CD4-positive, alpha-beta T cell (primary cell): Measurements from ENCODE around the gene RAB5A. TPM values are rescaled to one million over a fixed set of nuclear protein-coding genes. Genes with fewer than 3 reads are reported as not detected.

ENCODE experiments used
- ATAC-seq: fragments of 200-7000 bp; cut with Tn5 transposase; one replicate; pipeline ENCODE4 v1.10.0; 2022; ENCODE audit warnings: mild to moderate bottlenecking; ENCODE audit not compliant: poor library complexity
- CTCF ChIA-PET: fragments of 350-600 bp; sonication (Branson Sonifier 250); formaldehyde crosslinking; loops from one replicate; lab custom pipeline; 2021; ENCODE audit warnings: antibody characterized with exemption, inconsistent platforms; lab: Charles Lee
- POLR2A ChIA-PET: fragments of 350-600 bp; sonication (Branson Sonifier 250); formaldehyde crosslinking; loops from one replicate; lab custom pipeline; 2021; ENCODE audit warnings: antibody characterized with exemption, inconsistent platforms; lab: Charles Lee
- DNase-seq, 14 experiments: peaks; one replicate each; pipeline ENCODE4 v3.0.0-alpha.2; 2013 to 2020; ENCODE audit warnings: mixed read lengths in 2 of 14
- H3K27ac ChIP-seq, 2 donors: one replicate each; pipeline versions ENCODE4 v1.5.1 to v1.7.0; 2013; ENCODE audit warnings: low read length in 2 of 2, low read depth in 1 of 2, mild to moderate bottlenecking in 1 of 2
- H3K27me3 ChIP-seq, 2 experiments: 1 replicate in 1 of 2; 2 replicates in 1 of 2; pipeline versions ENCODE4 v1.6.1 to v1.7.0; 2013; ENCODE audit warnings: low read length in 2 of 2, control low read depth in 1 of 2, mild to moderate bottlenecking in 1 of 2, moderate library complexity in 1 of 2; ENCODE audit not compliant: insufficient read depth in 2 of 2, control insufficient read depth in 1 of 2
- H3K36me3 ChIP-seq: one replicate; pipeline ENCODE4 v1.6.1; 2013; ENCODE audit warnings: low read length, control low read depth; ENCODE audit not compliant: insufficient read depth
- H3K4me1 ChIP-seq: one replicate; pipeline ENCODE4 v1.6.1; 2013; ENCODE audit warnings: low read length, control low read depth; ENCODE audit not compliant: insufficient read depth
- H3K4me3 ChIP-seq: one replicate; pipeline ENCODE4 v1.5.1; 2013; ENCODE audit warnings: mild to moderate bottlenecking, low read length, moderate library complexity
- H3K9me3 ChIP-seq, 2 experiments: 1 replicate in 1 of 2; 2 replicates in 1 of 2; pipeline versions ENCODE4 v1.6.1 to v1.7.0; 2013; ENCODE audit warnings: low read length in 2 of 2, mild to moderate bottlenecking in 2 of 2, control low read depth in 1 of 2, moderate library complexity in 1 of 2; ENCODE audit not compliant: control insufficient read depth in 1 of 2, insufficient read depth in 1 of 2
- H3K27ac Mint-ChIP-seq: one replicate; pipeline ENCODE4 v1.8.0; 2020; ENCODE audit warnings: mixed read lengths
- H3K27me3 Mint-ChIP-seq: one replicate; pipeline ENCODE4 v1.8.0; 2021; ENCODE audit warnings: mixed read lengths
- H3K36me3 Mint-ChIP-seq: one replicate; pipeline ENCODE4 v1.8.0; 2021; ENCODE audit warnings: low read depth, mixed read lengths
- H3K4me1 Mint-ChIP-seq: one replicate; pipeline ENCODE4 v1.8.0; 2021; ENCODE audit warnings: low read depth, mixed read lengths
- H3K4me3 Mint-ChIP-seq: one replicate; pipeline ENCODE4 v1.8.0; 2020; ENCODE audit warnings: mild to moderate bottlenecking, mixed read lengths
- H3K9me3 Mint-ChIP-seq: one replicate; pipeline ENCODE4 v1.8.0; 2020; ENCODE audit warnings: mixed read lengths
- intact Hi-C, 2 experiments: fragments of 100-400 bp; cut with DNase I in 1 of 2; cut with micrococcal nuclease in 1 of 2; formaldehyde crosslinking; loops; one replicate each; pipeline versions ENCODE4 v1.15.1 to v1.9.0; 2023 to 2025; cut with DNase I, micrococcal nuclease
- total RNA-seq, 174 experiments: library from RNA in 2 of 174; stranded (reverse) in 2 of 174; gene quantifications; one replicate each; pipeline ENCODE4 v1.2.3 and lab custom pipeline; 2021 to 2026
- TF ChIP-seq, protein P1 (sequence below): fragments of 200-600 bp; IDR thresholded peaks from one replicate; pipeline ENCODE4 v1.8.0; 2022; ENCODE audit warnings: antibody characterized with exemption, mild to moderate bottlenecking

RAB5A gene
- total RNA-seq, 2 experiments from 2014 or later, result 120 to 125 TPM

DNA sequence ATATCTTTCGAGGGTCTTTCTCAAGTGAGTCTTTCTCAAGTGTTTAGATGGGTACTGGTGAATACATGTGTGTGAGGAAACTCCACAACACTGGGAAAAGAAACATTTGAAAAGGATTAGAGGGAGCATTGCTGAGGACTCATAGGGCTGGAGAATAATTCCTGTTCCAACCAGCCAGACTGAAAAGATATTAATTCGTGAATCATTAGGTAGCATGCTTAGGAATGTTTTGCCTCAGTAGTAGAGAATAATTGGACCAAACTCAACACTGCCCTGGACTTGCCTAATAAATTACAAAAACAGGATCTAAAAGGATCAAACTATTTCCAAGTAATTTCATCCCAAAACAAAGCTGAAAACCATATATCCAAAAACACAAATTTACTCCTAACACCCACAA is 47.9 kb downstream of the RAB5A start:
- no peak overlapping the region for H3K27ac Mint-ChIP-seq
- no peaks in the 10 kb centered on the region for H3K27me3 Mint-ChIP-seq
- Histone ChIP-seq H3K27me3 (no peaks in the 10 kb centered on the region), H3K36me3 (no peaks in the 10 kb centered on the region), H3K9me3 (no peaks in the 10 kb centered on the region), H3K4me1 (no peaks in the 10 kb centered on the region), H3K4me3 (no peak overlapping the region), H3K27ac (no peak overlapping the region)
- TF ChIP-seq, protein P1, sequence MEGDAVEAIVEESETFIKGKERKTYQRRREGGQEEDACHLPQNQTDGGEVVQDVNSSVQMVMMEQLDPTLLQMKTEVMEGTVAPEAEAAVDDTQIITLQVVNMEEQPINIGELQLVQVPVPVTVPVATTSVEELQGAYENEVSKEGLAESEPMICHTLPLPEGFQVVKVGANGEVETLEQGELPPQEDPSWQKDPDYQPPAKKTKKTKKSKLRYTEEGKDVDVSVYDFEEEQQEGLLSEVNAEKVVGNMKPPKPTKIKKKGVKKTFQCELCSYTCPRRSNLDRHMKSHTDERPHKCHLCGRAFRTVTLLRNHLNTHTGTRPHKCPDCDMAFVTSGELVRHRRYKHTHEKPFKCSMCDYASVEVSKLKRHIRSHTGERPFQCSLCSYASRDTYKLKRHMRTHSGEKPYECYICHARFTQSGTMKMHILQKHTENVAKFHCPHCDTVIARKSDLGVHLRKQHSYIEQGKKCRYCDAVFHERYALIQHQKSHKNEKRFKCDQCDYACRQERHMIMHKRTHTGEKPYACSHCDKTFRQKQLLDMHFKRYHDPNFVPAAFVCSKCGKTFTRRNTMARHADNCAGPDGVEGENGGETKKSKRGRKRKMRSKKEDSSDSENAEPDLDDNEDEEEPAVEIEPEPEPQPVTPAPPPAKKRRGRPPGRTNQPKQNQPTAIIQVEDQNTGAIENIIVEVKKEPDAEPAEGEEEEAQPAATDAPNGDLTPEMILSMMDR, result no peak
- POLR2A ChIA-PET, result no interaction called here
- CTCF ChIA-PET, result no interaction called here
- intact Hi-C loops, result no loop called here
- no peak for DNase-seq
- H3K9me3 Mint-ChIP-seq, result no peaks in the 10 kb centered on the region
- no peaks in the 10 kb centered on the region for H3K36me3 Mint-ChIP-seq
- no peak for ATAC-seq
- H3K4me3 Mint-ChIP-seq, result no peak overlapping the region
- H3K4me1 Mint-ChIP-seq, result no peaks in the 10 kb centered on the region

DNA sequence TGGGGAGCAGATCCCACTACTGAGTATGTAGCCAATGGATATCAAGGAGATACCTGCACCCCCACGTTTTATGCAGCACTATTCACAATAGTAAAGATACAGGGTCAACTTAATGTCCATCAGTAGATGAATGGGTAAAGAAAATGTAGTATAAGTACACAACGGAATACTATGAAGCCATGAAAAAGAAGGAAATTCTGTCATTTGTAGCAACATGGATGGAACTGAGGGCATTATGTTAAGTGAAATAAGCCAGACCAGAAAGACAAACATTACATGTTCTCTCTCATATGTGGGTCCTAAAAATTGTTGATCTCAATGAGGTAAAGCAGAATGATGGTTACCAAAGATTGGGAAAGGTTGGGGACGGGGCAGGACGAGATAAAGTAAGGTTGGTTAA is 50.6 kb downstream of the RAB5A start:
- H3K27ac ChIP-seq, result no peak overlapping the region
- ATAC-seq, result no peak
- H3K36me3 Mint-ChIP-seq, result no peaks in the 10 kb centered on the region
- ChIA-PET POLR2A (no interaction called here), CTCF (no interaction called here)
- H3K27ac Mint-ChIP-seq, result no peak overlapping the region
- TF ChIP-seq, protein P1, result no peak
- H3K4me1 Mint-ChIP-seq, result no peaks in the 10 kb centered on the region
- no peaks in the 10 kb centered on the region for H3K9me3 ChIP-seq
- no peak overlapping the region for H3K4me3 Mint-ChIP-seq
- no peak for DNase-seq
- H3K27me3 ChIP-seq, result no peaks in the 10 kb centered on the region
- no peak overlapping the region for H3K4me3 ChIP-seq
- no peaks in the 10 kb centered on the region for H3K27me3 Mint-ChIP-seq
- intact Hi-C loops, result no loop called here
- H3K9me3 Mint-ChIP-seq, result no peaks in the 10 kb centered on the region
- H3K4me1 ChIP-seq, result no peaks in the 10 kb centered on the region
- H3K36me3 ChIP-seq, result no peaks in the 10 kb centered on the region

DNA sequence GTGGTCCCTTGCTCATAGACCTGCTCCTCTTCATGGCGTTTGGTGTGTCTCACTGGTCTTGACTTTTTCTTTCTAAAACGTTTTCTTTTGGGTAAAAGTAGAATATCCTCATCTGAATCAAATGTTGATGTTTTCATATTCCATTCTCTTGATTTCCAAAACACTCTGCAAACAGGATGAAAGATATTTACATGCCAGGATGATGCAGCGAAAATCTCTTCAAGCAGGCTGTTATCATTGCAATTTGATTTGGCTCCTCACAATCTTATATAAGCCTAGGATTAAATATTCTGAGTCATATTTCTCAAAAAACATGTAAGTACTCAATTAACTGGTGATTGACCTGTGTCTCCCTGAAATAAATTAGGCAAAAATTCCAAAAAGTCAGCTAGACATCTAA is 55.0 kb downstream of the RAB5A start:
- CTCF ChIA-PET, result no interaction called here
- no peak overlapping the region for H3K4me3 Mint-ChIP-seq
- TF ChIP-seq, protein P1, result no peak
- H3K27me3 ChIP-seq, result no peaks in the 10 kb centered on the region
- no peak overlapping the region for H3K4me3 ChIP-seq
- H3K36me3 Mint-ChIP-seq, result no peaks in the 10 kb centered on the region
- no peaks in the 10 kb centered on the region for H3K9me3 ChIP-seq
- H3K36me3 ChIP-seq, result no peaks in the 10 kb centered on the region
- H3K27me3 Mint-ChIP-seq, result no peaks in the 10 kb centered on the region
- no peaks in the 10 kb centered on the region for H3K9me3 Mint-ChIP-seq
- H3K27ac Mint-ChIP-seq, result no peak overlapping the region
- ATAC-seq (no peak), DNase-seq (no peak)
- POLR2A ChIA-PET, result no interaction called here
- intact Hi-C loops, result no loop called here
- no peak overlapping the region for H3K27ac ChIP-seq
- H3K4me1 Mint-ChIP-seq, result no peaks in the 10 kb centered on the region
- H3K4me1 ChIP-seq, result no peaks in the 10 kb centered on the region
